Activated naive CD4-positive, alpha-beta T cell treated with anti-CD3 and anti-CD28 coated beads for 36 hours (primary cell): ENCODE results near the gene DDX1. TPM values are rescaled to one million over a fixed set of nuclear protein-coding genes. Genes with fewer than 3 reads are reported as not detected.

Experiments
- CTCF ChIA-PET: fragments of 350-600 bp; sonication (Branson Sonifier 250); formaldehyde crosslinking; loops from one replicate; lab custom pipeline; 2021; ENCODE audit warnings: antibody characterized with exemption; lab: Charles Lee
- DNase-seq: peaks from one replicate; pipeline ENCODE4 v3.0.0-alpha.2; 2020
- H3K27ac Mint-ChIP-seq: one replicate; pipeline ENCODE4 v1.8.0; 2021; ENCODE audit warnings: mild to moderate bottlenecking, mixed read lengths
- H3K27me3 Mint-ChIP-seq: one replicate; pipeline ENCODE4 v1.8.0; 2021; ENCODE audit warnings: low read depth, mixed read lengths
- H3K36me3 Mint-ChIP-seq: one replicate; pipeline ENCODE4 v1.8.0; 2021; ENCODE audit warnings: low read depth, mixed read lengths
- H3K4me1 Mint-ChIP-seq: one replicate; pipeline ENCODE4 v1.8.0; 2021; ENCODE audit warnings: low read depth, mixed read lengths
- H3K4me3 Mint-ChIP-seq: one replicate; pipeline ENCODE4 v1.8.0; 2021; ENCODE audit warnings: mild to moderate bottlenecking, moderate library complexity, mixed read lengths
- H3K9me3 Mint-ChIP-seq: one replicate; pipeline ENCODE4 v1.8.0; 2021; ENCODE audit warnings: mixed read lengths
- intact Hi-C: fragments of 100-400 bp; cut with micrococcal nuclease; formaldehyde crosslinking; loops from one replicate; pipeline ENCODE4 v1.15.1; 2023
- total RNA-seq, 2 experiments: library from RNA; stranded (reverse); gene quantifications; one replicate each; pipeline ENCODE4 v1.2.3, GENCODE V29; 2021

DDX1 gene
- total RNA-seq, 2 experiments from 2014 or later: 61.7 to 64.1 TPM

- peaks cover 11% of the 10 kb centered on the region for H3K4me1 Mint-ChIP-seq
- intact Hi-C loops: no loop called here
- CTCF ChIA-PET: interaction anchor here (1.0 to 1.6 kb wide), 3 partner anchors 11 to 18 kb away, joined by 4 to 16 read pairs (median 9); no protein-coding TSS in a partner anchor
- no peaks in the 10 kb centered on the region for H3K27me3 Mint-ChIP-seq
- no peak overlapping the region for H3K4me3 Mint-ChIP-seq
- DNase-seq: no peak
- H3K36me3 Mint-ChIP-seq: no peaks in the 10 kb centered on the region
- no peaks in the 10 kb centered on the region for H3K9me3 Mint-ChIP-seq
- H3K27ac Mint-ChIP-seq: no peak overlapping the region
These were observed 25.5 kb upstream of the DDX1 start for GRCh38 chr2:15565994-15566671.

GRCh38 chr2:15566912-15567311 lies 24.8 kb upstream of the DDX1 start:
- no peaks in the 10 kb centered on the region for H3K36me3 Mint-ChIP-seq
- no peak overlapping the region for H3K27ac Mint-ChIP-seq
- H3K9me3 Mint-ChIP-seq: no peaks in the 10 kb centered on the region
- no peak for DNase-seq
- H3K4me1 Mint-ChIP-seq: peaks cover 9% of the 10 kb centered on the region
- CTCF ChIA-PET: interaction anchor here (0.8 to 1.6 kb wide), 4 partner anchors 10 to 21 kb away, joined by 3 to 16 read pairs (median 4); no protein-coding TSS in a partner anchor
- intact Hi-C loops: no loop called here
- no peak overlapping the region for H3K4me3 Mint-ChIP-seq
- no peaks in the 10 kb centered on the region for H3K27me3 Mint-ChIP-seq

GRCh38 chr2:15568874-15569273 lies 22.8 kb upstream of the DDX1 start:
- CTCF ChIA-PET: interaction anchor here (1.4 kb wide), 1 partner anchor 9 kb away, joined by 6 read pairs; no protein-coding TSS in a partner anchor
- H3K27me3 Mint-ChIP-seq: no peaks in the 10 kb centered on the region
- H3K9me3 Mint-ChIP-seq: no peaks in the 10 kb centered on the region
- no peak overlapping the region for H3K27ac Mint-ChIP-seq
- no peaks in the 10 kb centered on the region for H3K4me1 Mint-ChIP-seq
- no peak overlapping the region for H3K4me3 Mint-ChIP-seq
- intact Hi-C loops: no loop called here
- H3K36me3 Mint-ChIP-seq: no peaks in the 10 kb centered on the region
- DNase-seq: no peak

GRCh38 chr2:15570104-15570503 lies 21.6 kb upstream of the DDX1 start:
- Mint-ChIP-seq H3K4me1 (no peaks in the 10 kb centered on the region), H3K36me3 (no peaks in the 10 kb centered on the region), H3K27me3 (no peaks in the 10 kb centered on the region), H3K4me3 (no peak overlapping the region), H3K9me3 (no peaks in the 10 kb centered on the region), H3K27ac (no peak overlapping the region)
- CTCF ChIA-PET: interaction anchor here (1.5 to 2.2 kb wide), 2 partner anchors 8 to 9 kb away, joined by 3 to 6 read pairs; no protein-coding TSS in a partner anchor
- intact Hi-C loops: loop anchor here (10.0 kb wide), 1 partner anchor 535 kb away; no protein-coding TSS in a partner anchor
- no peak for DNase-seq

- no peaks in the 10 kb centered on the region for H3K9me3 Mint-ChIP-seq
- no peaks in the 10 kb centered on the region for H3K4me1 Mint-ChIP-seq
- intact Hi-C loops: loop anchor here (10.0 kb wide), 1 partner anchor 537 kb away; no protein-coding TSS in a partner anchor
- CTCF ChIA-PET: interaction anchor here (2.2 kb wide), 1 partner anchor 10 kb away, joined by 6 read pairs; no protein-coding TSS in a partner anchor
- DNase-seq: no peak
- H3K27ac Mint-ChIP-seq: no peak overlapping the region
- H3K27me3 Mint-ChIP-seq: no peaks in the 10 kb centered on the region
- no peak overlapping the region for H3K4me3 Mint-ChIP-seq
- no peaks in the 10 kb centered on the region for H3K36me3 Mint-ChIP-seq
These were observed 19.9 kb upstream of the DDX1 start for GRCh38 chr2:15571729-15572128.

- DNase-seq: peak; percentile 97
- CTCF ChIA-PET: interaction anchor here (0.6 to 2.8 kb wide), 33 partner anchors 9 to 711 kb away, joined by 3 to 21 read pairs (median 5); partner anchors contain the start of genes DDX1 and NBAS
- no peaks in the 10 kb centered on the region for H3K27me3 Mint-ChIP-seq
- no peak overlapping the region for H3K4me3 Mint-ChIP-seq
- H3K36me3 Mint-ChIP-seq: no peaks in the 10 kb centered on the region
- no peaks in the 10 kb centered on the region for H3K4me1 Mint-ChIP-seq
- intact Hi-C loops: loop anchor here (1.0 to 10.0 kb wide), 7 partner anchors 16 to 674 kb away; partner anchors contain the start of gene NBAS
- no peak overlapping the region for H3K27ac Mint-ChIP-seq
- H3K9me3 Mint-ChIP-seq: no peaks in the 10 kb centered on the region
These were observed 14.5 kb upstream of the DDX1 start for GRCh38 chr2:15577071-15577735.

- no peak for DNase-seq
- CTCF ChIA-PET: interaction anchor here (0.8 to 1.3 kb wide), 2 partner anchors 10 to 676 kb away, joined by 3 to 4 read pairs; no protein-coding TSS in a partner anchor
- no peaks in the 10 kb centered on the region for H3K36me3 Mint-ChIP-seq
- H3K27me3 Mint-ChIP-seq: no peaks in the 10 kb centered on the region
- no peak overlapping the region for H3K4me3 Mint-ChIP-seq
- H3K4me1 Mint-ChIP-seq: no peaks in the 10 kb centered on the region
- H3K27ac Mint-ChIP-seq: no peak overlapping the region
- no peaks in the 10 kb centered on the region for H3K9me3 Mint-ChIP-seq
- intact Hi-C loops: loop anchor here (5.0 to 10.0 kb wide), 4 partner anchors 147 to 545 kb away; no protein-coding TSS in a partner anchor
These were observed 12.0 kb upstream of the DDX1 start for GRCh38 chr2:15579641-15580040.

GRCh38 chr2:15580451-15580850 lies 11.2 kb upstream of the DDX1 start:
- H3K9me3 Mint-ChIP-seq: no peaks in the 10 kb centered on the region
- H3K27me3 Mint-ChIP-seq: no peaks in the 10 kb centered on the region
- CTCF ChIA-PET: interaction anchor here (1.0 kb wide), 1 partner anchor 20 kb away, joined by 3 read pairs; no protein-coding TSS in a partner anchor
- no peak overlapping the region for H3K27ac Mint-ChIP-seq
- no peaks in the 10 kb centered on the region for H3K4me1 Mint-ChIP-seq
- no peak for DNase-seq
- no peak overlapping the region for H3K4me3 Mint-ChIP-seq
- no peaks in the 10 kb centered on the region for H3K36me3 Mint-ChIP-seq
- intact Hi-C loops: no loop called here

- DNase-seq: no peak
- CTCF ChIA-PET: interaction anchor here (0.6 to 3.3 kb wide), 3 partner anchors 7 to 9 kb away, joined by 4 to 8 read pairs (median 4); partner anchors contain the start of gene DDX1
- Mint-ChIP-seq H3K27ac (no peak overlapping the region), H3K36me3 (no peaks in the 10 kb centered on the region), H3K4me1 (no peaks in the 10 kb centered on the region), H3K9me3 (no peaks in the 10 kb centered on the region), H3K4me3 (no peak overlapping the region), H3K27me3 (no peaks in the 10 kb centered on the region)
- intact Hi-C loops: no loop called here
These were observed 8.8 kb upstream of the DDX1 start for GRCh38 chr2:15582710-15583357.

GRCh38 chr2:15583826-15584225 lies 7.8 kb upstream of the DDX1 start:
- Mint-ChIP-seq H3K27me3 (no peaks in the 10 kb centered on the region), H3K36me3 (no peaks in the 10 kb centered on the region), H3K9me3 (no peaks in the 10 kb centered on the region), H3K4me1 (no peaks in the 10 kb centered on the region), H3K27ac (no peak overlapping the region), H3K4me3 (no peak overlapping the region)
- DNase-seq: no peak
- intact Hi-C loops: no loop called here
- CTCF ChIA-PET: interaction anchor here (1.5 to 3.3 kb wide), 2 partner anchors 8 to 17 kb away, joined by 4 to 8 read pairs; no protein-coding TSS in a partner anchor

- CTCF ChIA-PET: interaction anchor here (1.5 to 3.3 kb wide), 2 partner anchors 9 to 17 kb away, joined by 4 to 8 read pairs; no protein-coding TSS in a partner anchor
- Mint-ChIP-seq H3K27me3 (no peaks in the 10 kb centered on the region), H3K4me1 (peaks cover 2% of the 10 kb centered on the region), H3K36me3 (peaks cover 3% of the 10 kb centered on the region), H3K4me3 (no peak overlapping the region), H3K27ac (no peak overlapping the region), H3K9me3 (no peaks in the 10 kb centered on the region)
- no peak for DNase-seq
- intact Hi-C loops: no loop called here
These were observed 7.4 kb upstream of the DDX1 start for GRCh38 chr2:15584316-15584715.
